ENCODE data around the gene DNAH12. TPM values are rescaled to one million over a fixed set of nuclear protein-coding genes. Genes with fewer than 3 reads are reported as not detected.
"Not testable (repeated sequence)": the region's sequence is repeated elsewhere in the genome, so short reads cannot be mapped to it uniquely, and the experiment has no call there.

DNAH12 gene
- total and polyA plus RNA-seq, 10 of the 15 experiments (the other 5 are each of a cell fraction or from before 2014, with no cell fraction given), result under 0.01 to 0.35 (median 0.08) TPM

DNA sequence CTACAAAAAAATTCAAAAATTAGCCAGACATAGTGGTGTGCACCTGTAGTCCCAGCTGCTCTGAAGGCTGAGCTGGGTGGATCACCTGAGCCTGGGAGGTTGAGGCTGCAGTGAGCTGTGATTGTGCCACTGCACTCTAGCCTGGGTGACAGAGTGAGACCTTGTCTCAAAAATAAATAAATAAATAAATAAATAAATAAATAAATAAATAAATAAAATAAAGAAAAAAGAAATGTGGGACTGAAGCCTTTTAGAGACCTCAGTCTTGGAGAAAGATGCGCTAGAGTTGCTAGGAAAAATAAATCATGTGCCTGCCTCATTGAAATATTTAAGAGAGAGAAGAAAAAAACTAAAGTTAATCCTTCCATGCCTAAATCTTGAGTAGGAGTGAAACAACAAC, 187.9 kb downstream of the DNAH12 start:
- POLR2A ChIA-PET; H3K27me3 ChIP-seq (replicated peaks in 1 of 2; ENCODE audit: control insufficient read depth in 2 of 2, insufficient read depth in 2 of 2, low read length in 1 of 2): not testable (repeated sequence)

DNA sequence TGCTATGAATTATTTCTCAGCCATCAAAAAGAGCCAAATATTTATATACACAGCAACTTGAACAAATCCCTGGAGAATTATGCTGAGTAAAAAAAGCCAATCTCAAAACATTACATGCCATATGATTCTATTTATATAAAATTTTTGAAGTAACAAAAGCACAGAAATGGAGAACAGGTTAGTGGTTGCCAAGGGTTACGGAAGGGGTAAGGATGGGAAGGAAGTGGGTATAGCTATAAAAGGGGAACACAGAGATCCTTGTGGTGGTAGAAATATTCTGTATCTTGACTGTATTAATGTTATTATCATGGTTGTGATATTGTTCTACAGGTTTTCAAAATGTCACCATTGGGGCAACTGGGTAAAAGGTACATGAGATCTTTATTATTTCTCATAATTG, 189.4 kb downstream of the DNAH12 start:
- TF ChIP-seq MEF2A (IDR thresholded peaks at IDR 0.05; ENCODE audit: insufficient read depth, low read depth, low read length), result no peak
- RAD21 ChIA-PET (ENCODE audit: unreplicated experiment), result no interaction called here
- in situ Hi-C loops (cut with MboI), result no loop called here
- BruUV-seq (replicated peaks), result no TSS peak
- 39% methylated on average over 1 of the region's 1 CpG for WGBS (ENCODE audit: insufficient coverage, insufficient replicate concordance, low lambda C conversion rate, missing lambda C conversion rate)
- CTCF ChIA-PET, result no interaction called here
- Histone ChIP-seq H2AFZ (ENCODE audit: control insufficient read depth, low read depth, low read length) (no peak overlapping the region), H4K20me1 (ENCODE audit: control insufficient read depth, insufficient read depth) (no peaks in the 10 kb centered on the region), H3K9ac (ENCODE audit: control insufficient read depth, insufficient read depth, low read length) (no peak overlapping the region), H3K4me1 (ENCODE audit: control insufficient read depth, insufficient read depth, low read length) (no peaks in the 10 kb centered on the region), H3K4me3 (no peak overlapping the region), H3K4me2 (ENCODE audit: control insufficient read depth, insufficient read depth) (no peak overlapping the region), H3K27ac (ENCODE audit: control insufficient read depth, insufficient read depth) (no peak overlapping the region), H3K27me3 (replicated peaks in 1 of 2; ENCODE audit: control insufficient read depth in 2 of 2, insufficient read depth in 2 of 2, low read length in 1 of 2) (no peaks in the 10 kb centered on the region), H3K36me3 (ENCODE audit: control insufficient read depth in 2 of 2, insufficient read depth in 2 of 2, low read length in 1 of 2) (no peaks in the 10 kb centered on the region), H3K9me3 (replicated peaks; ENCODE audit: control insufficient read depth, insufficient read depth, low read length) (no peaks in the 10 kb centered on the region), H3K79me2 (ENCODE audit: control insufficient read depth, insufficient read depth, low read length) (no peaks in the 10 kb centered on the region)
- SMC1A ChIA-PET (ENCODE audit: uncharacterized antibody, unreplicated experiment), result interaction anchor here (0.6 kb wide), 1 partner anchor 554 kb away, joined by 5 read pairs; no protein-coding TSS in a partner anchor
- POLR2A ChIA-PET, result no interaction called here
- no peak for ATAC-seq
- no peak for FAIRE-seq
- DNase-seq (ENCODE audit: low read depth, low spot score), result no peak
- intact Hi-C loops (cut with micrococcal nuclease; ENCODE audit: unreplicated experiment), result no loop called here

More for the DNA sequence above, 187.9 kb downstream of the DNAH12 start:
- H3K9me3 ChIP-seq (replicated peaks; ENCODE audit: control insufficient read depth, insufficient read depth, low read length); RAD21 ChIA-PET (ENCODE audit: unreplicated experiment); BruUV-seq (replicated peaks); H4K20me1 ChIP-seq (ENCODE audit: control insufficient read depth, insufficient read depth); H2AFZ ChIP-seq (ENCODE audit: control insufficient read depth, low read depth, low read length); H3K9ac ChIP-seq (ENCODE audit: control insufficient read depth, insufficient read depth, low read length); H3K4me1 ChIP-seq (ENCODE audit: control insufficient read depth, insufficient read depth, low read length); SMC1A ChIA-PET (ENCODE audit: uncharacterized antibody, unreplicated experiment); H3K4me3 ChIP-seq; H3K4me2 ChIP-seq (ENCODE audit: control insufficient read depth, insufficient read depth); ATAC-seq; FAIRE-seq; CTCF ChIA-PET; DNase-seq (ENCODE audit: low read depth, low spot score); H3K27ac ChIP-seq (ENCODE audit: control insufficient read depth, insufficient read depth); H3K79me2 ChIP-seq (ENCODE audit: control insufficient read depth, insufficient read depth, low read length); intact Hi-C loops (cut with micrococcal nuclease; ENCODE audit: unreplicated experiment); in situ Hi-C loops (cut with MboI); H3K36me3 ChIP-seq (ENCODE audit: control insufficient read depth in 2 of 2, insufficient read depth in 2 of 2, low read length in 1 of 2): not testable (repeated sequence)
- WGBS (ENCODE audit: insufficient coverage, insufficient replicate concordance, low lambda C conversion rate, missing lambda C conversion rate), result 84% methylated on average over 1 of the region's 1 CpG
